RPMI8226 (cell line): ENCODE results near the gene ZFP14.
"Not testable (repeated sequence)": the region's sequence is repeated elsewhere in the genome, so short reads cannot be mapped to it uniquely, and the experiment has no call there.

ENCODE experiments used
- DNase-seq: peaks from one replicate; pipeline ENCODE4 v3.0.0-alpha.2; 2015

Gene ZFP14

GRCh38 chr19:36329534-36329933 lies 49.5 kb downstream of the ZFP14 start:
- not testable (repeated sequence) for DNase-seq

GRCh38 chr19:36326649-36327048 lies 52.4 kb downstream of the ZFP14 start:
- DNase-seq = not testable (repeated sequence)

- DNase-seq = not testable (repeated sequence)
Measured at GRCh38 chr19:36315164-36315563, 63.8 kb downstream of the ZFP14 start.

- not testable (repeated sequence) for DNase-seq
Measured at GRCh38 chr19:36314053-36314452, 64.9 kb downstream of the ZFP14 start.

- not testable (repeated sequence) for DNase-seq
Measured at GRCh38 chr19:36311098-36311760, 67.8 kb downstream of the ZFP14 start.

GRCh38 chr19:36310416-36310990 lies 68.5 kb downstream of the ZFP14 start:
- not testable (repeated sequence) for DNase-seq

- not testable (repeated sequence) for DNase-seq
Measured at GRCh38 chr19:36309759-36310158, 69.2 kb downstream of the ZFP14 start.

GRCh38 chr19:36309309-36309708 lies 69.7 kb downstream of the ZFP14 start:
- not testable (repeated sequence) for DNase-seq

- not testable (repeated sequence) for DNase-seq
Measured at GRCh38 chr19:36292317-36292716, 86.7 kb downstream of the ZFP14 start.
